Osteoblast (primary cell): ENCODE results near the gene ZBED2. TPM values are rescaled to one million over a fixed set of nuclear protein-coding genes. Genes with fewer than 3 reads are reported as not detected.
"Not testable (repeated sequence)": the region's sequence is repeated elsewhere in the genome, so short reads cannot be mapped to it uniquely, and the experiment has no call there.

Experiments
- DNase-seq: peaks from one replicate; pipeline ENCODE4 v3.0.0; 2011; ENCODE audit warnings: low spot score, mixed read lengths; ENCODE audit not compliant: insufficient read length; ENCODE audit errors: missing footprints
- H2AFZ ChIP-seq: 2 replicates; pipeline ENCODE4 v1.6.0; 2011; ENCODE audit warnings: mild to moderate bottlenecking, low read length
- H3K27ac ChIP-seq: 2 replicates; pipeline ENCODE4 v1.5.1; 2011; ENCODE audit warnings: mild to moderate bottlenecking, low read depth, low read length, moderate library complexity
- H3K27me3 ChIP-seq: 2 replicates; pipeline ENCODE4 v1.6.0; 2012; ENCODE audit warnings: mild to moderate bottlenecking, control low read depth, inconsistent platforms, low read length, moderate library complexity; ENCODE audit not compliant: insufficient read depth
- H3K36me3 ChIP-seq: 2 replicates; pipeline ENCODE4 v1.5.1; 2011; ENCODE audit warnings: mild to moderate bottlenecking, low read length, control low read depth, moderate library complexity; ENCODE audit not compliant: insufficient read depth
- H3K4me1 ChIP-seq: 2 replicates; pipeline ENCODE4 v1.5.1; 2011; ENCODE audit warnings: mild to moderate bottlenecking, low read length, control low read depth, moderate library complexity; ENCODE audit not compliant: insufficient read depth
- H3K4me2 ChIP-seq: 2 replicates; pipeline ENCODE4 v1.6.0; 2011; ENCODE audit warnings: mild to moderate bottlenecking, low read length; ENCODE audit not compliant: insufficient read depth
- H3K4me3 ChIP-seq: fragments of 200-600 bp; sonication (generic); 3 replicates; pipeline ENCODE4 v1.5.1; 2012; ENCODE audit warnings: mild to moderate bottlenecking, low read length, inconsistent platforms; ENCODE audit not compliant: insufficient read depth
- H3K79me2 ChIP-seq: 2 replicates; pipeline ENCODE4 v1.6.0; 2012; ENCODE audit warnings: mild to moderate bottlenecking, low read length, control low read depth, inconsistent platforms; ENCODE audit not compliant: insufficient read depth
- H3K9me3 ChIP-seq: 2 replicates; pipeline ENCODE4 v1.5.1; 2011; ENCODE audit warnings: low read depth, low read length, control low read depth
- H4K20me1 ChIP-seq: 2 replicates; pipeline ENCODE4 v1.6.0; 2012; ENCODE audit warnings: mild to moderate bottlenecking, low read length, control low read depth; ENCODE audit not compliant: insufficient read depth
- total RNA-seq: library from RNA; depleted of rRNA; stranded (reverse); fragments of >200 nt; gene quantifications from 2 replicates; pipeline ENCODE4 v1.2.3, GENCODE V29; 2012
- TF ChIP-seq, protein P1 (sequence below): IDR thresholded peaks from 2 replicates; pipeline ENCODE4 v1.5.1; 2011; ENCODE audit warnings: mild to moderate bottlenecking, low read depth, low read length, moderate library complexity; ENCODE audit errors: extremely low read depth

ZBED2 gene
- total RNA-seq, 1 donor = under 0.01 TPM

DNA sequence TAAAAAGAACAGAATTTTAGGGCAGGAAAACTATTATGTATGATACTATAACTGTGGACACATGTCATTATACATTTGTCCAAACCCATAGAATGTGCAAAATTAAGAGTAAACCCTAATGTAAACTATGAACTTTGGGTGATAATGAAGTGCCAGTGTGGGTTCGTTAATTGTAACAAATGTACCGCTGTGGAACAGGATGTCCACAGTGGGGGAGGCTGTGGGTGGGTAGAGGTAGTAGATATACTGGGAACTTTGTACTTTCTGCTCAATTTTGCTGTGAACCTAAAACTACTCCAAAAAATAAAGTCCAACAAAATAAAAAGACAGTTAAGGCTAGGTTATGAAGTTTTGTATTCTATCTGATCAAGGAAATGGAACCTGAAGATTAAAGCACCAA lies 28.3 kb downstream of the ZBED2 start:
- no peaks in the 10 kb centered on the region for H3K79me2 ChIP-seq
- TF ChIP-seq, protein P1, sequence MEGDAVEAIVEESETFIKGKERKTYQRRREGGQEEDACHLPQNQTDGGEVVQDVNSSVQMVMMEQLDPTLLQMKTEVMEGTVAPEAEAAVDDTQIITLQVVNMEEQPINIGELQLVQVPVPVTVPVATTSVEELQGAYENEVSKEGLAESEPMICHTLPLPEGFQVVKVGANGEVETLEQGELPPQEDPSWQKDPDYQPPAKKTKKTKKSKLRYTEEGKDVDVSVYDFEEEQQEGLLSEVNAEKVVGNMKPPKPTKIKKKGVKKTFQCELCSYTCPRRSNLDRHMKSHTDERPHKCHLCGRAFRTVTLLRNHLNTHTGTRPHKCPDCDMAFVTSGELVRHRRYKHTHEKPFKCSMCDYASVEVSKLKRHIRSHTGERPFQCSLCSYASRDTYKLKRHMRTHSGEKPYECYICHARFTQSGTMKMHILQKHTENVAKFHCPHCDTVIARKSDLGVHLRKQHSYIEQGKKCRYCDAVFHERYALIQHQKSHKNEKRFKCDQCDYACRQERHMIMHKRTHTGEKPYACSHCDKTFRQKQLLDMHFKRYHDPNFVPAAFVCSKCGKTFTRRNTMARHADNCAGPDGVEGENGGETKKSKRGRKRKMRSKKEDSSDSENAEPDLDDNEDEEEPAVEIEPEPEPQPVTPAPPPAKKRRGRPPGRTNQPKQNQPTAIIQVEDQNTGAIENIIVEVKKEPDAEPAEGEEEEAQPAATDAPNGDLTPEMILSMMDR = no peak

DNA sequence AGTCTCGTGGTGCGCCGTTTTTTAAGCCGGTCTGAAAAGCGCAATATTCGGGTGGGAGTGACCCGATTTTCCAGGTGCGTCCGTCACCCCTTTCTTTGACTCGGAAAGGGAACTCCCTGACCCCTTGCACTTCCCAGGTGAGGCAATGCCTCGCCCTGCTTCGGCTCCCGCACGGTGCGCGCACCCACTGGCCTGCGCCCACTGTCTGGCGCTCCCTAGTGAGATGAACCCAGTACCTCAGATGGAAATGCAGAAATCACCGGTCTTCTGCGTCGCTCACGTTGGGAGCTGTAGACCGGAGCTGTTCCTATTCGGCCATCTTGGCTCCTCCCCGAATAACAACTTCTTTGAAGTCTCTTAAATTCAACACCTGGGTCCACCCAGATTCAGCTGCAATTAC lies 33.2 kb downstream of the ZBED2 start:
- H3K36me3 ChIP-seq, H4K20me1 ChIP-seq, H3K4me2 ChIP-seq, DNase-seq, H3K4me3 ChIP-seq, H3K27ac ChIP-seq, H2AFZ ChIP-seq, H3K9me3 ChIP-seq, H3K79me2 ChIP-seq, H3K4me1 ChIP-seq: not testable (repeated sequence)
- H3K27me3 ChIP-seq = peaks cover 21% of the 10 kb centered on the region

More for the DNA sequence above, 28.3 kb downstream of the ZBED2 start:
- Histone ChIP-seq H3K4me1 (no peaks in the 10 kb centered on the region), H4K20me1 (no peaks in the 10 kb centered on the region), H3K4me3 (no peak overlapping the region), H3K27me3 (peaks cover 25% of the 10 kb centered on the region), H3K4me2 (no peak overlapping the region), H3K36me3 (no peaks in the 10 kb centered on the region), H2AFZ (no peak overlapping the region), H3K9me3 (no peaks in the 10 kb centered on the region), H3K27ac (no peak overlapping the region)
- DNase-seq = no peak

DNA sequence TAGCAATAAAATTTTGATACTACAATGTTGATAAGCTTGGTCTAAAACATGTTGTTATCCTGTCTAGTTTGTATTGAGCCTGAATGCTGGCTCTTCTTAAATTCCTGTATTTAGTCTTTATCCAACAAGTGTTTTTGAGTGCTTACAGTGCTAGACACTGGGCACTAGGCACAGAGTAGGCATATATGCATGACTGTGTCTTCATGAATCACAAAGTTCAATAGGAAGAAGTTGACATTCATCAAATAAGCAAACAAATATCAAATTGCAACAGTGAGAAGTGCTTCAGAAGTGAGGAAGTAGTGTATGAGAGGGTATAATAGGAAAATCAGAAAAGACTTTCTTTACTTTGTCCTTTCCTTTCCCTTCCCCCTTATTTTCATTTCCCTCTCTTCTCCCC lies 46.4 kb downstream of the ZBED2 start:
- Histone ChIP-seq H2AFZ (no peak overlapping the region), H3K9me3 (no peaks in the 10 kb centered on the region), H3K4me1 (no peaks in the 10 kb centered on the region), H3K27ac (no peak overlapping the region), H3K4me2 (no peak overlapping the region), H3K79me2 (no peaks in the 10 kb centered on the region), H4K20me1 (no peaks in the 10 kb centered on the region), H3K27me3 (peaks cover 4% of the 10 kb centered on the region), H3K4me3 (no peak overlapping the region), H3K36me3 (no peaks in the 10 kb centered on the region)
- DNase-seq = no peak
- TF ChIP-seq, protein P1 = no peak

DNA sequence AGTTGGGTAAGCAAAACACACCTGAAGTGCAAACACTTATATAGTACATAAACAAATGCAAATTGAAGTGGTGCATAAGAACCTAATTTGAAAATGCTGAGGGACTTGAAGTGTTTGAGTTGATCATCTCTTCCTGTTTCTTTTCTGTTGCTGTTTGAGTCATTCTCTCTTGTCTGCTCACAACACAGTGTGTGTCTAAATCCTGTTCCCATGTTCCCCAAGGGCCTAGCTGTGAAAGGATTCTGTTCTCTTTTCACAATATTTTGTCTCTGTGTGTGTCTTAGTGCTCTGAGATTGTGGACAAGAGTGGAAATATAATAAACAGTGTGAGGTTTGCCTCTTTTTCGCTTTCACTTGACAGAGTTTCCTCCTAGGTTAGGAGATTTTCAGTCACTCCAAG lies 47.1 kb downstream of the ZBED2 start:
- H3K4me1 ChIP-seq = no peaks in the 10 kb centered on the region
- H2AFZ ChIP-seq = peak overlapping the region; percentile 73
- no peak overlapping the region for H3K27ac ChIP-seq
- H3K4me2 ChIP-seq = no peak overlapping the region
- DNase-seq = no peak
- H3K36me3 ChIP-seq = no peaks in the 10 kb centered on the region
- no peak overlapping the region for H3K4me3 ChIP-seq
- TF ChIP-seq, protein P1 = no peak
- no peaks in the 10 kb centered on the region for H3K79me2 ChIP-seq
- no peaks in the 10 kb centered on the region for H4K20me1 ChIP-seq
- H3K9me3 ChIP-seq = no peaks in the 10 kb centered on the region
- H3K27me3 ChIP-seq = peaks cover 4% of the 10 kb centered on the region

DNA sequence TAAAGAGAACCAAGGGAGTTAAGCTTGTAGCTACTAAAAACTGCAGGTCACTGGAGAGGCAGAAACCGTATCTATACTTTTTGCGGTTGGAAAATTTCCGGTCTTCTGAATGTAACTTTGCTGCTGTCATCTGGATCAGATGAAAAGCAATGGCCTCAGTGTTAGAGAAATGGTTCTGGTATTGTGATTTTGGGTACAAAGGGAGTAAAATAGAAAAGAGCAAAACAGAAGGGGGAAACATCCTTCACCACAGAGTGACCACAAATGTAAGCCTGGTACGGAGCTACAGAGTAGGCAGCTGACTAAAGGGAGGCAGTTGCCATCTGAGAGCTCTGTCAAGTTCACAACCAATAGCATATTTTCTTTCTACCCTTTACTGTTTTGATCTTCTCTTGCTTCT lies 47.5 kb downstream of the ZBED2 start:
- TF ChIP-seq, protein P1 = no peak
- Histone ChIP-seq H3K79me2 (no peaks in the 10 kb centered on the region), H3K4me2 (no peak overlapping the region), H2AFZ (peak overlapping the region; percentile 73), H3K27ac (no peak overlapping the region), H3K4me1 (no peaks in the 10 kb centered on the region), H3K4me3 (no peak overlapping the region), H3K27me3 (peaks cover 4% of the 10 kb centered on the region), H4K20me1 (no peaks in the 10 kb centered on the region), H3K9me3 (no peaks in the 10 kb centered on the region), H3K36me3 (no peaks in the 10 kb centered on the region)
- DNase-seq = no peak
